ENCODE measurements around the gene DUXA. TPM values are rescaled to one million over a fixed set of nuclear protein-coding genes. Genes with fewer than 3 reads are reported as not detected.
"Not testable (repeated sequence)": the region's sequence is repeated elsewhere in the genome, so short reads cannot be mapped to it uniquely, and the experiment has no call there.

The DUXA gene
- polyA plus RNA-seq, 2 of the 4 experiments (the other 2 are of a cell fraction): not detected

- FAIRE-seq: no peak
- ATAC-seq: no peak
- Histone ChIP-seq H3K4me1 (no peaks in the 10 kb centered on the region), H3K9me3 (peaks cover 53% of the 10 kb centered on the region), H3K4me2 (no peak overlapping the region), H3K27ac (no peak overlapping the region), H3K4me3 (no peak overlapping the region)
- CTCF ChIA-PET: no interaction called here
- 10% methylated on average over 4 of the region's 4 CpGs for WGBS (ENCODE audit: missing lambda C conversion rate)
- DNase-seq (ENCODE audit: low read depth in 1 of 2, low spot score in 1 of 2): no peak
- POLR2A ChIA-PET: no interaction called here
- TF ChIP-seq GATA3 (IDR thresholded peaks at IDR 0.05; ENCODE audit: borderline replicate concordance) (no peak), CEBPB (IDR thresholded peaks at IDR 0.05) (no peak), RNF2 (IDR thresholded peaks at IDR 0.05; ENCODE audit: borderline replicate concordance, low read depth) (no peak), REST (IDR thresholded peaks at IDR 0.05) (peak; percentile 17; the same call in 1 of the 2 replicates), BCL3 (IDR thresholded peaks at IDR 0.05) (no peak)
Measured at GRCh38 chr19:57123882-57124281, 43.4 kb downstream of the DUXA start.

GRCh38 chr19:57118848-57119247 is 48.4 kb downstream of the DUXA start:
- Histone ChIP-seq H3K9me3 (peaks cover 73% of the 10 kb centered on the region), H3K4me3 (no peak overlapping the region), H3K4me1 (no peaks in the 10 kb centered on the region), H3K27ac (no peak overlapping the region), H3K4me2 (no peak overlapping the region)
- ChIA-PET CTCF (no interaction called here), POLR2A (no interaction called here)
- TF ChIP-seq CBX2 (IDR thresholded peaks at IDR 0.05; ENCODE audit: borderline replicate concordance, low read depth) (no peak), HOXA7 (CRISPR knock-in tag; IDR thresholded peaks at IDR 0.05) (no peak), EP300 (IDR thresholded peaks at IDR 0.05) (no peak), MAZ (IDR thresholded peaks at IDR 0.05; ENCODE audit: borderline replicate concordance, low read depth, low read length) (no peak), USF2 (IDR thresholded peaks at IDR 0.05) (no peak), FOSB (CRISPR knock-in tag; IDR thresholded peaks at IDR 0.05) (no peak), SMC3 (IDR thresholded peaks at IDR 0.05) (no peak), HDAC2 (IDR thresholded peaks at IDR 0.05) (no peak), ESRRA (IDR thresholded peaks at IDR 0.05; ENCODE audit: borderline replicate concordance, low read length) (no peak), RARB (CRISPR knock-in tag; IDR thresholded peaks at IDR 0.05) (no peak), NPAS2 (CRISPR knock-in tag; IDR thresholded peaks at IDR 0.05; ENCODE audit: borderline replicate concordance) (no peak), HOXB13 (CRISPR knock-in tag; IDR thresholded peaks at IDR 0.05; ENCODE audit: low read depth) (no peak), ATOH8 (CRISPR knock-in tag; IDR thresholded peaks at IDR 0.05; ENCODE audit: low read depth) (no peak), MAX (IDR thresholded peaks at IDR 0.05) (no peak), KDM5A (IDR thresholded peaks at IDR 0.05) (no peak), SREBF2 (IDR thresholded peaks at IDR 0.05) (no peak)
- DNase-seq (ENCODE audit: low read depth in 1 of 2, low spot score in 1 of 2) (no peak), ATAC-seq (no peak), FAIRE-seq (no peak)
- WGBS (ENCODE audit: missing lambda C conversion rate): 72% methylated on average over 32 of the region's 32 CpGs

- CTCF ChIA-PET; H3K4me3 ChIP-seq; POLR2A ChIA-PET; DNase-seq (ENCODE audit: low read depth in 1 of 2, low spot score in 1 of 2); H3K27ac ChIP-seq; ATAC-seq; FAIRE-seq; H3K4me2 ChIP-seq; H3K4me1 ChIP-seq: not testable (repeated sequence)
- 21% methylated on average over 7 of the region's 7 CpGs for WGBS (ENCODE audit: missing lambda C conversion rate)
- peaks cover 85% of the 10 kb centered on the region for H3K9me3 ChIP-seq
Measured at GRCh38 chr19:57113501-57113900, 53.8 kb downstream of the DUXA start.

All from A549 (cell line).